NCI-H524 (cell line): ENCODE results near the gene GSC.
"Not testable (repeated sequence)": the region's sequence is repeated elsewhere in the genome, so short reads cannot be mapped to it uniquely, and the experiment has no call there.

Experiments
- DNase-seq, 2 experiments: peaks; one replicate each; lab custom pipeline; 2025; lab: John Stamatoyannopoulos, UW

GSC gene

DNA sequence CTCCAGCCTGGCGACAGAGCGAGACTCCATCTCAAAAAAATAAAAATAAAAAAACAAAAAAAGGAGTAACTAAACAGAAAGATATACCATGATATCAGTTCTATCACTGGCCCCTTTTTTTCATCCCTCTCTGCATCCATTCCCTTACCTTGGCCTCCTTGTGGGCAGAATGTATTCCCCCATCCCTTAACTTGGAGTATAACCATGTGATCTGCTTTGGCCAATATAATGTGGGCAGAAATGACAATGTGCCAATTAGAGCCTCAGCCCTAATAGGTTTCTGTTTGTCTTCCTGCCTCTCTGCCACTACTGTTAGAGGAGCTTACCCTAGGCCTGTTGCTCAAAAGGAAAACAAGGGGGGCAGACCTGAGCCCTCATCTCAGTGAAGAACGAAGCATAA is 23.8 kb downstream of the GSC start:
- DNase-seq = no peak

DNA sequence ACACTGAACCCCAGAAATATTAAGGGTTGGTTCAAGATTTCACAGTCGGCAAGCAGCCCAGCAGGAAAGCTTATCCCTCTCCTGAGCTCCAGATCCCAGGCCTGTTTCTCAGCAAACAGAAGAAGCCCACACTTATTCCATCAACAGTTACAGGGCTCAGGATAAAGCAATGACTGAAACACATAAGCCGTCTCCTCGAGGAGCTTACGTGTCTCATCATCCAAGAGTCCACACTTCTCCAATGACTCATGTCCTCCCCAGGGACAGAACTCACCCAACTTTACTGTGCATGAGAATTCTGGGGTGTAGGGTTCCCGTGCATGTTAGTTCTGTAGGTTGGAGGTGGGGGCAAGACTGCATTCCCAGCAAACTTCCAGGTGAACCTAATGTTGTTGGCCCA is 31.2 kb downstream of the GSC start:
- no peak for DNase-seq

GRCh38 chr14:94738097-94738496 is 31.8 kb downstream of the GSC start:
- DNase-seq = no peak

DNA sequence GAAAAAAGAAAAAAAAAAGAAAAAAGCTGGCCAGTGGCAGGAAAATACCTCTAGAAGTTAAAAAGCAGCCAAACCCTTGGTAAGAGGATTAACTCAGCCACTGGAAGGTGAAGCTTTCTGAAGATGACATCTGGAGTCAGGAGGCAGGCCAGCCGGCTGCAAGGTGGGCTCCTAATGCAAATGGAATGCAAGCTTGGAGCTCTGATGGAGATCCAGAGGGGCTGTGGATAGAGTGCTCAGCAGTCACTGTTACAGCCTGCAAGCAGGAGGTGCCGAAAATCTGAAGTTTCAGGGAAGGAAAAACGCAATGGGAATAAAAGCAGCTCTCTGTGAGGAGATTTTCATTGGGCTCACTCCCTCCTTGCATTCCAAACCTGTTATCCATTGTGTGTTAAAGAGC is 41.0 kb downstream of the GSC start:
- DNase-seq = peak; percentile 46 to 84

DNA sequence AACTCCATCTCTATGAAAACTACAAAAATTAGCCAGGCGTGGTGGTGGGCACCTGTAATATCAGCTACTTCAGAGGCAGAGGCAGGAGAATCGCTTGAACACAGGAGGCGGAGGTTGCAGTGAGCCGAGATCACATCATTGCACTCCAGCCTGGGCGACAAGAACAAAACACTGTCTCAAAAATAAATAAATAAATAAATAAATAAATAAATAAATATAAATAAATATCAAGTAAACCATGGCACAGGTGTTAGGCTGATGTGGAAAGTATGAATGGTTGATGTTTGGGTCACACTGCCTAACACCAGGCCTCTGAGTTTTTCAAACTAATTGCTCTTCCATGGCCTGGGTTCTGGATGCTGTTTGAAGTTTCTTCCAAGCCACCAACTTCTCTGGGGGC is 41.5 kb downstream of the GSC start:
- DNase-seq = not testable (repeated sequence)

DNA sequence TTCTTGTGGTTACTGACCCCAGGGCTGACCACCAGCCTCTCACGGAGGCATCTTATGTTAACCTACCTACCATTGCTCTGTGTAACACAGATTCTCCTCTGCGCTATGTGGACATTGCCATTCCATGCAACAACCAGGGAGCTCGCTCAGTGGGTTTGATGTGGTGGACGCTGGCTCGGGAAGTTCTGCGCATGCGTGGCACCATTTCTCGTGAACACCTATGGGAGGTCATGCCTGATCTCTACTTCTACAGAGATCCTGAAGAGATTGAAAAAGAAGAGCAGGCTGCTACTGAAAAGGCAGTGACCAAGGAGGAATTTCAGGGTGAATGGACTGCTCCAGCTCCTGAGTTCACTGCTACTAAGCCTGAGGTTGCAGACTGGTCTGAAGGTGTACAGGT is 43.3 kb downstream of the GSC start:
- not testable (repeated sequence) for DNase-seq

GRCh38 chr14:94724993-94725392 is 44.9 kb downstream of the GSC start:
- no peak for DNase-seq

GRCh38 chr14:94722397-94722796 is 47.5 kb downstream of the GSC start:
- no peak for DNase-seq
